ENCODE measurements around the gene CADM1. TPM values are rescaled to one million over a fixed set of nuclear protein-coding genes. Genes with fewer than 3 reads are reported as not detected.

Gene CADM1
- polyA plus RNA-seq, 1 donor (not counting 4 experiments of a cell fraction or from before 2014, with no cell fraction given) = 9.5 TPM

GRCh38 chr11:115303929-115304531 is 200.2 kb downstream of the CADM1 start:
- H3K79me2 ChIP-seq (ENCODE audit: control insufficient read depth, insufficient read depth, low read length) = no peaks in the 10 kb centered on the region
- no peak for DNase-seq (ENCODE audit: low read depth, low spot score)
- no peak for FAIRE-seq
- H3K9me3 ChIP-seq (ENCODE audit: control insufficient read depth, low read depth, low read length) = no peaks in the 10 kb centered on the region
- H3K36me3 ChIP-seq (ENCODE audit: control insufficient read depth in 2 of 2, extremely low read depth in 1 of 2, insufficient read depth in 2 of 2, low read length in 2 of 2) = no peaks in the 10 kb centered on the region
- H3K9ac ChIP-seq (ENCODE audit: control insufficient read depth, extremely low read depth, insufficient read depth, low read length) = no peak overlapping the region
- H2AFZ ChIP-seq (ENCODE audit: control insufficient read depth, low read length) = no peak overlapping the region
- no peaks in the 10 kb centered on the region for H3K27me3 ChIP-seq (ENCODE audit: control insufficient read depth, extremely low read depth, insufficient read depth, low read length)
- H4K20me1 ChIP-seq (ENCODE audit: control insufficient read depth, extremely low read depth, insufficient read depth, low read length) = no peaks in the 10 kb centered on the region
- TF ChIP-seq EZH2 (IDR thresholded peaks at IDR 0.05; ENCODE audit: low read length) (no peak), CTCF (optimal IDR thresholded peaks at IDR 0.05 in 1 of 3, IDR thresholded peaks at IDR 0.05 in 1 of 3, conservative IDR thresholded peaks at IDR 0.05 in 1 of 3; ENCODE audit: extremely low read depth in 1 of 3, insufficient read depth in 2 of 3, low read length in 3 of 3) (no peak)
- no peak overlapping the region for H3K27ac ChIP-seq (ENCODE audit: control insufficient read depth, insufficient read depth, low read length)
- no peak overlapping the region for H3K4me3 ChIP-seq (ENCODE audit: control insufficient read depth in 2 of 3, extremely low read depth in 1 of 3, insufficient read depth in 2 of 3, low read depth in 1 of 3, low read length in 3 of 3)
- H3K9me1 ChIP-seq (ENCODE audit: control insufficient read depth, extremely low read depth, insufficient read depth, low read length) = no peaks in the 10 kb centered on the region
- H3K4me1 ChIP-seq (ENCODE audit: control insufficient read depth, extremely low read depth, insufficient read depth, low read length) = peaks cover 9% of the 10 kb centered on the region
- dilution Hi-C loops (cut with MboI; ENCODE audit: extremely low pct_ligation_motif_present, low sequenced_read_pairs) = no loop called here
- no peak overlapping the region for H3K4me2 ChIP-seq (ENCODE audit: control insufficient read depth, extremely low read depth, insufficient read depth, low read depth, low read length)

GRCh38 chr11:115302946-115303703 is 201.1 kb downstream of the CADM1 start:
- no peaks in the 10 kb centered on the region for H3K9me1 ChIP-seq (ENCODE audit: control insufficient read depth, extremely low read depth, insufficient read depth, low read length)
- H3K27me3 ChIP-seq (ENCODE audit: control insufficient read depth, extremely low read depth, insufficient read depth, low read length) = no peaks in the 10 kb centered on the region
- no peaks in the 10 kb centered on the region for H3K9me3 ChIP-seq (ENCODE audit: control insufficient read depth, low read depth, low read length)
- H4K20me1 ChIP-seq (ENCODE audit: control insufficient read depth, extremely low read depth, insufficient read depth, low read length) = no peaks in the 10 kb centered on the region
- no peak overlapping the region for H3K9ac ChIP-seq (ENCODE audit: control insufficient read depth, extremely low read depth, insufficient read depth, low read length)
- no peak for FAIRE-seq
- no peak overlapping the region for H3K4me2 ChIP-seq (ENCODE audit: control insufficient read depth, extremely low read depth, insufficient read depth, low read depth, low read length)
- no peak for DNase-seq (ENCODE audit: low read depth, low spot score)
- no peak overlapping the region for H3K27ac ChIP-seq (ENCODE audit: control insufficient read depth, insufficient read depth, low read length)
- no peaks in the 10 kb centered on the region for H3K36me3 ChIP-seq (ENCODE audit: control insufficient read depth in 2 of 2, extremely low read depth in 1 of 2, insufficient read depth in 2 of 2, low read length in 2 of 2)
- TF ChIP-seq CTCF (optimal IDR thresholded peaks at IDR 0.05 in 1 of 3, IDR thresholded peaks at IDR 0.05 in 1 of 3, conservative IDR thresholded peaks at IDR 0.05 in 1 of 3; ENCODE audit: extremely low read depth in 1 of 3, insufficient read depth in 2 of 3, low read length in 3 of 3) (no peak), EZH2 (IDR thresholded peaks at IDR 0.05; ENCODE audit: low read length) (no peak)
- no peaks in the 10 kb centered on the region for H3K79me2 ChIP-seq (ENCODE audit: control insufficient read depth, insufficient read depth, low read length)
- dilution Hi-C loops (cut with MboI; ENCODE audit: extremely low pct_ligation_motif_present, low sequenced_read_pairs) = no loop called here
- H3K4me1 ChIP-seq (ENCODE audit: control insufficient read depth, extremely low read depth, insufficient read depth, low read length) = peaks cover 9% of the 10 kb centered on the region
- H2AFZ ChIP-seq (ENCODE audit: control insufficient read depth, low read length) = no peak overlapping the region
- H3K4me3 ChIP-seq (ENCODE audit: control insufficient read depth in 2 of 3, extremely low read depth in 1 of 3, insufficient read depth in 2 of 3, low read depth in 1 of 3, low read length in 3 of 3) = no peak overlapping the region

All from keratinocyte (primary cell).